Spleen (tissue), 7 donors: ENCODE results near the gene OTX2.

Experiments used
- CTCF ChIP-seq, 11 experiments: fragments of 200-600 bp in 7 of 11; fragments of 450-650 bp in 4 of 11; sonication (generic) in 4 of 11; IDR thresholded peaks in 8 of 11; conservative IDR thresholded peaks in 3 of 11; 1 replicate in 7 of 11; 2 replicates in 4 of 11; pipeline versions ENCODE4 v1.4.0 to v1.8.0; 2016 to 2021; ENCODE audit warnings: antibody characterized with exemption in 11 of 11, inconsistent platforms in 4 of 11, mild to moderate bottlenecking in 1 of 11
- POLR2A ChIP-seq, 3 donors: fragments of 450-650 bp; IDR thresholded peaks; one replicate each; pipeline ENCODE4 v1.5.1; 2017; ENCODE audit warnings: antibody characterized with exemption in 3 of 3, mild to moderate bottlenecking in 1 of 3
- donor health status: DM: no; HTN: no; CAD: no; lungs with moderate emphysema.
- donor health status: DM: no; HTN: no; CAD: no.
- donor health status: DM: no; HTN: no; CAD: no.

GRCh38 chr14:56821177-56821576, 10.9 kb upstream of the OTX2 start:
- TF ChIP-seq CTCF (IDR thresholded peaks at IDR 0.05 in 8 of 11, conservative IDR thresholded peaks at IDR 0.05 in 3 of 11) (no peak), POLR2A (IDR thresholded peaks at IDR 0.05) (no peak)
